SK-MEL-5 (cell line): ENCODE measurements around the gene A4GNT. TPM values are rescaled to one million over a fixed set of nuclear protein-coding genes. Genes with fewer than 3 reads are reported as not detected.
"Not testable (repeated sequence)": the region's sequence is repeated elsewhere in the genome, so short reads cannot be mapped to it uniquely, and the experiment has no call there.

Experiments
- DNase-seq: peaks from one replicate; pipeline ENCODE4 v3.0.0-alpha.2; 2016; ENCODE audit warnings: low read depth, low spot score
- in situ Hi-C: cut with HindIII; loops from 2 replicates; pipeline ENCODE4 v1.10.0; 2016; ENCODE audit warnings: low sequenced_read_pairs, high pct_unique_total_duplicates, low pct_unique_long_range_greater_than_20kb
- total RNA-seq: library from RNA; depleted of rRNA; stranded (reverse); fragments of >200 nt; shearing (Covaris generic); gene quantifications from 2 replicates; pipeline ENCODE4 v1.2.3, GENCODE V29; 2014

The A4GNT gene
- total RNA-seq, 1 experiment from 2014 or later: not detected

DNA sequence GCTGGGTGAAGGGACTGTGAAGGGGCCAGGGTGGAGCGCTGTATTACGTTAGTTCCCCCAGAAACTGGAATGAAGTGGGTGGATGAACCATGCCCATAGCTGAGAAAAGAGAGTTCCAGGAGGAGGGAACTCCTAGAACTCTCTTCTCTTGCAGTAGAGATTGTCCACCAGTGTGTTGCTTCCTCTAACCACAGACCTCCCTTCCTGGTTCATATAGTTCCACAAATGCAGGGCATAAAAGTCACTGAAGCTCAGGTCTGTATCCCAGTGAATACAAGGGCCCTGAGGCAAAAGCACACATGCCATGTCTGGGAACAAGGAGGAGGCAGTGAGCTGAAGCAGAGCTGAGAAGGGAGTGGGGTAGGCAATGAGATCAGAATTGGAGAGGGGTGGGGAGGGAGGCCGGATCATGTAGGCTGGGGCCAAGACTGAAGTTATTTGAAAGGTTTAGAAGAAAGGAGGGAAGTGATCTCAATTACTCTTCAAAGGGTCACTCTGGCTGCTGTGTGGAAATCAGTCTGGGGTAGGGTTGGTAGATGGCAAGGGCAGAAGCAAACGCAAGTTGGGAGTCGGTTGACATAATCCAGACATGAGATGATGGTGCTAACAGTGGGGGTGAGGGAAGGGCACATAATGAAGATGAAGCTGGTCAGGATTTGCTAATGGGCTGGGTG is 6.5 kb downstream of the A4GNT start:
- in situ Hi-C loops: no loop called here
- DNase-seq: peak; percentile 75

DNA sequence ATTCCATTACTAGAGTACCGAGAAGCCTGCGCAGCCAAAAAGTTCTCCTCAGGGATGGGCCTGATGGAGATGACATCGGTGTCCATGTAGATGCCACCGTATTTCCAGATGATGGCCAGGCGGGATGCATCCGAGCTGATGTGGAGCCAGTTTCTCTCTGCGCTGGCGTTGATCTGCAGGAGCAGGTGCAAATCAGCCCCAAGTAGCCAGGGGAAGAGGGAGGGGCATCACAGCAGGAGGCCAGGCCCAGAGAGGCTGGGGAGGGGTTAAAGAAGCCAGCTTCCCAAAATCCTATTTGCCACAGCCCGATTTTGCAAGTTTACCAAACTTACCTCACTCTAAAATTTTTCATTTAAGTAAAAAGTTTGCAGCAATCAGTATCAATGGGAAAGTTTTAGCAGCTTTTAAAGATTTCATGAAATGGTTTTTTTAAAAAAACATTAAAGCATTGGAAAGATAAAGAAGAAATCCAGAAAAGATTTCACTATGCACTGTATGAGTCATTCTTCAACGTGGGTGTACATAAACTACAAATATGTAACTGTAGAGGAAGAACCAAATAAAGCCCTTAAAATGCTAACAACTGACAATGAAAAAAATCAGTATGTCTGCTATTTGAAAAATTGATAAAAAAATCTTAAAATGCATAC is 7.4 kb downstream of the A4GNT start:
- no peak for DNase-seq

DNA sequence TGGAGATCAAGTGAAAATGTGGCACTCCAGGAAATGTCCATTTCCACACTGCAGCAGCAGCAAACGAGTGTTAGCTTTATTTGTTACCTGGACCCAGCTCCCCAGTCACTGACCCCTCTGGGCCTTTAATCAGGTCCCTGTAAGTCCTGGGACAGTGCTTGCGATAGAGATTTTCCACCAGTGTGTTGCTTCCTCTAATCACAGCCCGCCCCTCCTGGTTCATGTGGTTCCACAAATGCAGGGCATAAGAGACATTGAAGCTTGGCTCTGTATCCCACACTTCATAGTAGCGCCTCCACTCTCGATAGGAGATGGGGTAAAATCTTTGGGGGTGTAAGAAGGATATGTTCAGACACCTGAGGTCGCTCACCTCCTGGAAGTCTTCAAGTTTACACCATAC is 8.0 kb downstream of the A4GNT start:
- in situ Hi-C loops: no loop called here
- DNase-seq: no peak

More for the DNA sequence above, 7.4 kb downstream of the A4GNT start:
- in situ Hi-C loops: no loop called here

DNA sequence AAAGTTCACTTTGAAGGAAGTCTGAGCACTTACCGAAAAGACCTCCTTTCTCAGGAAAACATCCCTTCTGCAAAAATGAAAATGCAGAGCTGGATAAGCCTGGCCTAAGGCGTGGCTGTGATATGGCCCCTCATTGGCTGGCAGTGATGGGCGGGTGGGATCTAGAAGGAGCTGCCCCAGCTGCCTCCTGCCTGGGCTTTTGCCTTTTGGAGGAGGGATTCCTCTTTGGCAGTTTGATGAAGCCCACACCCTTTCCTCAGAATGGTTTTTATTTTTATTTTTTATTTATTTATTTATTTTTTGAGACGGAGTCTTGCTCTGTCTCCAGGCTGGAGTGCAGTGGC is 12.8 kb downstream of the A4GNT start:
- peak; percentile 56 for DNase-seq

DNA sequence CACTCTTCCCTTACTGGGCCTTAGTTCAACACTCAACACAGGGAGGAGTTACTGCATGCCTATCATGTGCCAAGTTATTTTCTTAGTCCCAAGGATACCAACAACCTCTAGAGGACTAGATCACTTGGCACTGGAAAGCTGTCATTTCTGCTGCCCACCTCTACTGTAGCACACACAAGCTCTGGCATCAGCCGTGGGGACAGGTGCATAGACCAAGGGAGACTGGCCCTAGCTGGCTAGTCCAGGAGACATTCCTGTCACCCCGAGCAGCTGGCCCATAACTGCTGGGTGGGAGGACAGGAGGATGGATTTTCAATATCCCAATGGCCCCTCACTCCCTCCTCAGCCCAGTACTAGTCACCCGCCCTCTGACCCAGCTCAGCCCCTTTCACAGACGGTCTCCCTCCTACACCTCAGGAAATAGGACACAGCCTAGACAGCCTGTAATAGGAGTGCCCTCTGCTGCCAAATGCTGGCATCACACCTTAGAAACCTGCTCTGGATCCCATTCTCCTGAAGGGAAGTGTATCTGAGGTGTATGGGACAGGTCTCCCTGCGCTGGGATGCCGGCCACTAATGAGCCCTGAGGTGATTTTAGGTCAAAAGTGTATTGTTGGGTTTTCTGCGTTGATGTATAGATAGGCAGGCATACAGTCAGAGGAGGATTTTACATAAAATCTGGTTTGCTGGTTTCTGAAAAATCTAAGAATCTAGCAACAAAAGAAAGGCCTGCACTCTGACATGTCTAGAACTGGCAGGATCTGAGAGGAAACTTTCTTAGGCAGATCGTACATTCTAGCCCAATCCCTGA is 13.4 kb downstream of the A4GNT start:
- DNase-seq: peak; percentile 87
- in situ Hi-C loops: no loop called here

More for the DNA sequence above, 12.8 kb downstream of the A4GNT start:
- in situ Hi-C loops: no loop called here

DNA sequence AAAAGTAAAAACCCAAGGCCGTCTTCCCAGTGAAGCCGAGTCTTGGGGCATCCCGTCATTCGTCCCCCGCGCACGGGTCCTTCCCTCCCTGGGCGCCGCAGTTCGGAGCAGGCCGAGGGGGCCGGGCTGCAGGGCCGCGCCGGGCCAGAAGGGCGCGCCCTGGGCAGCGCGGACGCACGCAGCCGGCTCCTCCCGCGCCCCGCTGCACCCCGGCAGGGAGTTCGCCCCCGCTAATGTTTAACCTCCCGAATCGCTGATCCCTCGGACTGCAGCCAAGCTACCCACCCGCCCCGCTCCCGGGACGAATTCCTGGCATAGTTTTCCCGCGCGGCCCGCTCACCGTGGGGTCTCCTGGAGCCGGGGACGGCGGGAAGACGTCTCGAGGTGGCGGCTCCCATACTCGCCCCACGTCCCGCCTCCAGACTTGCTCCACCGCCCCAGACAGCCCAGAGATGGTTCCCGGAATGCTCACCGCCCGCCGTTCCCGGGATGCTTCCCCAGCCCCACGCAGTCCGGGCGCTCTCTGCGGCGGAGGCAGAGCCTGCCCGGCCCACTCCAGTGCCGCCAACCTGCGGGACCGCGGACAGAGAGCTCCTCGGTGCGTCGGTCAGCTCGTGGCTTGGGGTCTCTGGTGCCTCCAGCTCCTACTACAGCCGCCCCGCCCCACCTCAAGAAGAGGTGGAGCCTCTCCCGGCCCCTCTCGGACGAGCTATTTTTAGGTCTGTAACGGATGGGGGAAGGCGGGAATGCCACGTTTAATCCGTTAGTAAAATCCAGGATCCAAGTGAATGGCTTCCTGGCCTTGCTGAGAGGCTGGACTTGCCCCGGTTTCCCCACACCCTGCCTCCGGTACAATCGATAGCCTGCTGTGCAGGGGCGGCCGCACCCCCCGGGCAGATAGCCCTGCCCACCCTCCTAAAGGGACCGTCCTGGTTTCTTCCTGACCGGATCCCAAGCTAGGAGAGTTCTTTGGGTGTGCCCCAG is 16.9 kb downstream of the A4GNT start, which contains the start of gene DZIP1L:
TSS of gene DZIP1L (minus strand) at position 621 of the 984 bp plus-strand sequence. CDS start 11,637 bp downstream, outside the sequence.
- in situ Hi-C loops: no loop called here
- peak; percentile 73 for DNase-seq

DNA sequence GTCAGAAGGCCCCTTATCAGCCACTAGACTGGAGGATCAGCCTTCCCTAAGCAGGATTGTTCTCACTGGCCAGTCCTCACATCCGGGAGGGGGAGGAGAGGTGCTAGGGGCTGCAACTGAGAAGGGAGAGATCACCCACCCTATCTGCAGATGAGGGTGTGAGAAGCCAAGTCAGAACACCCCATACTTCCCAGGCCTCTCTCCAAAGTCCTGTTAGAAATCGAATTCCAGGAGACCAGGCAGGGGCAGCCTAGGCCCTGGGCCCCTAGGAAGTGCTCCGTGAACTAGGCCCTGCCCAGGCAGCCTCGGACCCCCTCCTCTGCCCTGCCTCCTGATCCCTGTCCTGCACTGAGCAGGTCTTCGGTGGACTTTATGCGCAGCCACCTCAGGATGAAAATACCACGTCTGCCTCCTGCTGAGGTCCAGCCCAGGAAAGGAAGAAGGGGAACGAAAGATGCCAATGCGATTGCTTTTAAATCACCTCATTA is 17.7 kb downstream of the A4GNT start:
- peak; percentile 40 for DNase-seq
- in situ Hi-C loops: no loop called here

DNA sequence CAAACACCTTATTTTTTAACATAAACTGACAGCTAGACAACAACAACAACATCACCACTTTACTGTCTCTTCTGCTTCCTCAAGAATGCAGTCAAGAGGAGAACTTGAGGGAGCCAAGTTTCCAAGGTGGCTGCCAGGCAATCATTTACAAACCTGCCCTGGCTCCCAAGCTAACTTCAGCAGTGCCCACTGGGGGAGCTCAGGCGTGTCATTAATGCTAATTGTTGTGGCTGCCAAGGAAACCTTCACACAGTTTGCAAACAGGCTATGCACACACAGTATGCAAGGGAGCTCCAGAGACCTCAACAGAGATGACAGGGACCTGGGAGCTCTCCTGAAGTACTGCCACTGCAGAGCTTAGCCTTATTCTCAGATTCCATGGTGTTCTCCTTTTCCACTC is 18.9 kb downstream of the A4GNT start:
- in situ Hi-C loops: no loop called here
- DNase-seq: peak; percentile 14

DNA sequence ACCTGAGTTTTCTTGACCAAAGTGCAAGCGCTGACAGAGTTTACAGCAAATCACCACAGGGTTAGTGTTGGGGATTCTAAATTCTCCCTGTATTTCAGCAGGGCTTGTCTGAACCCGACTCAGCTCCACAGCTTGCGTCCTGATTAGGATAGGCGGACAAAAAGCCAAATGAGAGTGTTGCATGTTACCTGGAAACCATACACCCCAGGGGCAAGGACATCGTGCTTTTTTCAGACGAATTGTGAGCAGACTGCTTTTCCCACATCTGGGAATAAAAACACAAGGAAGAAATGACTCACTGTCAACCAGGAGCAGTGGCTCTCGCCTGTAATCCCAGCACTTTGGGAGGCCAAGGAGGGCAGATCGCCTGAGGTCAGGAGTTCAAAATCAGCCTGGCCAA is 19.8 kb downstream of the A4GNT start:
- no peak for DNase-seq

DNA sequence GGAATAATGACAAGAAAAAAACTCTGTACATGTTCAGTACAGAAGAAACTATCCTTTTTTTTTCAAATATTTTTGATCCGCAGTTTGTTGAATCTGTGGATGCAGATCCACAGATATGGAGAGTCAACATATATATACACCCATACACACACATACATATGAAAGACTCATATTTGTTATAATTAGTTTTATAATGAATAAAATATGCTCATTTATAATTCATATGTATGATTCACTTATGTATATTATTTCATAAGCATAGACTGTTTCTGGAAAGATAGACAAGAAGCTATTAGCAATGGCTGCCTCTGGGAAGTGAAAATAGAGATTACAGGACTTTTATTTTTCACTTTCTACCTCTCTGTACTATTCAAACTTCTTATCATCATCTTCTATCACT is 26.6 kb downstream of the A4GNT start:
- in situ Hi-C loops: no loop called here
- DNase-seq: no peak

More for the DNA sequence above, 19.8 kb downstream of the A4GNT start:
- in situ Hi-C loops: no loop called here

DNA sequence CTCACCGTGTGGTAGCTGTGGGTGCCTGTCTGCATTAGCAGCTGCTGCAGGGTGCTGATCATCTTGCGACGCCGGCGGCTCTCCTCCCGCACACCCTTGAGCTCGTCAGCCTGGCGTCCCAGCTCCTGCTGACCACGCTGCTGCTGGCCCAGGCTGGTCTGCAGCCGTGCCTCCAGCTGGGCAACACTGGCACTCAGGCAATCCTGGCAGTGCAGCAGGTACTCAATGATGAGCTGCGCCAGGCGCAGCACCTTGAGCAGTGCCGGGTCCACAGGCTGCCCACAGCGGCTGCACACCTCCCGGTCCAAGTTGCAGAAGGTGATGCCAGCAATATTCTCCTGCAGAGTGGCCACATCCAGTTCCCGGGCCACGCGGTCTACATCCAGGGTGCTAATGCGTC is 28.7 kb downstream of the A4GNT start:
- in situ Hi-C loops: no loop called here
- no peak for DNase-seq

DNA sequence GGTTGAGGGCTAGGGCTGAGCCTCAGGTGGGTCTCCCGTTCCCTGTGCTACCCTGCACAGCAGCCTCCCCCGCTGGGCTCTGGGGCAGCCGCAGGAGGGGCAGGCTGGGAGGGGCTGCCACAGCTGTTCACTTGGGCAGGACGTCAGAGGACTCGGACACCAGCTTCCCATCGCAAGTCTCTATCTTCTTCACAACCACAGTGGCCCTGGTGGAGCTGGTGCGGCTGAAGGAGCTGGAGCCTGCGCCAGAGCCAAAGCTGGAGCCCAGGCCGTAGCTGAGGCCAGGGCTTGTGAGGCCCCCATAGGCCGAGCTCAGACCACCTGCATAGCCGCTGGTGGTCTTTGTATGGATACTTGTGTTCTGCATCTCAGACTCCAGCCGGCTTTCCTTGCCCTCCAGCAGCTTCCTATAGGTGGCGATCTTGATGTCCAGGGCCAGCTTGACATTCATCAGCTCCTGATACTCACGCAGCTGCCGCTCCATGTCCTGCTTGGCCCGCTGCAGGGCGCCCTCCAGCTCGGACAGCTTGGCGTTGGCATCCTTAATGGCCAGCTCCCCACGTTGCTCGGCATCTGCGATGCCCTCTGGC is 30.7 kb downstream of the A4GNT start:
- DNase-seq: peak; percentile 57
- in situ Hi-C loops: not testable (repeated sequence)

DNA sequence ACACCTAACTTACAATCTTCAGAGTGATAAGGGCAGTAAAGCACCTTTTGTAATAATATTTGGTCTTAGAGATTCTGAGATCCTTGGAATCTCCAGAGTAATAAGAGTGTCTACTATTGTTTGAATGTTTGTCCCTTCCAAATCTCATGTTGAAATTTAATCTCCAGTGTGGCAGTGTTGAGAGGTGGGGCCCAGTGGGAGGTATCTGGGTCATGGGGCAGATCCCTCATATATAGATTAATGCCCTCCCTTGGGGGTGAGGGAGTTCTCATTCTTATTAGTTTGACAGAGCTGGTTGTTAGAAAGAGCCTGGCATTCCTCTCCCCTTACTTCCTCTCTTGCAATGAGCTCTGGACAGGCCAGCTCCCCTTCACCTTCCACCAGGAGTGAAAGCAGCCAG is 32.8 kb downstream of the A4GNT start:
- DNase-seq: no peak
- in situ Hi-C loops: no loop called here

DNA sequence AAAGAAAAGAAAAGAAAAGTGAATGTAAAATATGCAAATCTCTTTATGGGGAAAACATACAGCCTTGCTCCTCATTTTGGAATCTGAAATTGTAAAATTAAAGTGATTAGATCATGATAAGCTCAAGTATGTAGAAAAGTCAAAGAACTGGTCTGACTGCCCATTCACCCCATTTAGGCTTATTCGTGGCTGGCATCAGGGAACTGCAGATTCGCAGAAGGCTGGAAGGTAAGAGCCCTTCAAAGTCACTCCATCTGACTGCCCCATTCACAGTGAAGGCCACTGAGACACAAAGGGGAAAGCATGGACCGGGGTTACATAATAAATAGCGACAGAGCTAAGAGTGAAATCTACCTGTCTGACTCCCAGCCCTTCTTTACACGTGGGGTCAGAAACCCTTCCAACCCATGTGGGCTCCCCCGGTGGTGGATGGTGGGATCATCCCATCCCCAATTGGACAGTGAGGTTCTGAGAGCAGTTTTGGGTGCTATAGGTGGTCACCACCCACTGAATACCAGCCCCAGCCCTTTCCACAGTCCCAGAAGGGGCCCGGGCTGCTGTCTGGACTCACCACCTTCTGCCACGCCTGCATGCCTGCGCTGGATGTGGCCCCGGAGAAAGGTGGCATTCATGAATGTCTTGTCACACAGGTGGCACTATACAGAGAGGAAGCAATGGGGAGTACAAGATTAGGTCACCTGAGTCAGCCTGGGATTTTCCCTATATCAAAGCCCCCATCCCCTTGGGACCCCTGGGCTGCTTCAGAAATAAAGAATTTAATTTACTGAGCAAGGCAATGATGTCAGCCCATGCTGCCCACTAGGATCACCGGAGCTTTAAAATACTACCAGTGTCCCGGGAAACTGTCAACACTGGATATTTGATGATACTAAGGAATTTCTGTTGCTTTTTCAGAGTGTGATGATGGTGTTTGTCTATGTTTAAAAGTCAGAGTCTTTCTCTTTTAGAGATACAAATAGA is 34.7 kb downstream of the A4GNT start:
- no peak for DNase-seq
- in situ Hi-C loops: no loop called here

DNA sequence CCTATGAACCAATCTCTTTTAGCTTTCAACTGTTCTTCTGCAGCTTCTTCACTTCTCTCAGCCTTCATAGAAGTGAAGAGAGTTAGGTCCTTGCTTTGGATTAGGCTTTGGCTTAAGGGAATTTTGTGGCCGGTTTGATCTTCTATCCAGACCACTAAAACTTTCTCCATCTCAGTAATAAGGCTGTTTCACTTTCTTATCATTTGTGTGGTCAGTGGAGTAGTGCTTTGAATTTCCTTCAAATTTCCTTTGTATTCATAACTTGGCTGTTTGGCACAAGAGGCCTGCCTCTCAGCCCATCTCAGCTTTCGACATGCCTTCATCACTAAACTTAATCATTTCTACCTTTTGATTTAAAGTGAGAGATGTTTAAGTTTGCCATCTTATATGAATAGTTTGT is 38.5 kb downstream of the A4GNT start:
- DNase-seq: no peak
- in situ Hi-C loops: no loop called here

DNA sequence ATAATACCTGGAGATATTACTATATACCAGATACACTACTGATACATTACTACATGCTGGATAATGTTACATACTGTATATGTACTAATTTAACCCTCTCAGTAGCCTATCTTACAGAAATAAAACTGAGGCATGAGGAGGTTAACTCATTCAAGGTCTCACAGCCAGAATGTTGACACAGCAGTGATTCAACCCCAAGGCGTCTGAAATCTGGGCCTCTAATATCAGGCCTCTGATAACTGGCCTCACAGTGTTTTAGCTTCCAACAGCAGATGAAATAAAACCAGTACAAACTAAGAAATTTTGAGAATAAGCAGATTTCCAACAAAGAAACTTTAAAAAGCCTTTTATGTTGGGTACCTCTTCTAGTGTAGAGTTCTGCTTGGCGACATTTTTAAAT is 40.2 kb downstream of the A4GNT start:
- DNase-seq: no peak
- in situ Hi-C loops: no loop called here
